GM10248 (cell line): ENCODE measurements around the gene AP4S1.

Experiments used
- CTCF ChIA-PET: fragments of 300-600 bp; sonication (Branson Sonifier 250); formaldehyde crosslinking; extraction: SDS; loops from one replicate; lab custom pipeline; 2021; ENCODE audit warnings: antibody characterized with exemption; lab: Yijun Ruan, JAX
- POLR2A ChIA-PET: fragments of 350-650 bp; sonication (Branson Sonifier 250); formaldehyde crosslinking; extraction: SDS; loops from one replicate; lab custom pipeline; 2020; ENCODE audit warnings: antibody characterized with exemption; lab: Yijun Ruan, JAX
- DNase-seq: peaks from one replicate; pipeline ENCODE4 v3.0.0; 2012; ENCODE audit errors: extremely low spot score
- CTCF ChIP-seq: IDR thresholded peaks from 2 replicates; pipeline ENCODE4 v1.5.1; 2012; ENCODE audit warnings: mild to moderate bottlenecking, low read depth; ENCODE audit errors: extremely low read depth, missing control alignments, control extremely low read depth

AP4S1 gene

GRCh38 chr14:31096255-31096654 is 70.8 kb downstream of the AP4S1 start:
- no peak for TF ChIP-seq CTCF
- no peak for DNase-seq
- ChIA-PET CTCF (interaction anchor here (1.3 kb wide), 1 partner anchor 20 kb away, joined by 3 read pairs; no protein-coding TSS in a partner anchor), POLR2A (no interaction called here)

GRCh38 chr14:31097081-31097480 is 71.6 kb downstream of the AP4S1 start:
- POLR2A ChIA-PET = no interaction called here

GRCh38 chr14:31106768-31107167 is 81.3 kb downstream of the AP4S1 start:
- no peak for DNase-seq
- CTCF ChIA-PET = interaction anchor here (0.8 to 1.1 kb wide), 3 partner anchors 13 to 219 kb away, joined by 3 read pairs; no protein-coding TSS in a partner anchor

More at GRCh38 chr14:31097081-31097480, 71.6 kb downstream of the AP4S1 start:
- DNase-seq = no peak
- no peak for TF ChIP-seq CTCF
- CTCF ChIA-PET = interaction anchor here (1.0 kb wide), 1 partner anchor 18 kb away, joined by 3 read pairs; no protein-coding TSS in a partner anchor

GRCh38 chr14:31109257-31109656 is 83.8 kb downstream of the AP4S1 start:
- CTCF ChIA-PET = interaction anchor here (1.0 to 1.4 kb wide), 2 partner anchors 17 to 70 kb away, joined by 3 read pairs; no protein-coding TSS in a partner anchor
- TF ChIP-seq CTCF = no peak
- POLR2A ChIA-PET = no interaction called here
- no peak for DNase-seq

More at GRCh38 chr14:31106768-31107167, 81.3 kb downstream of the AP4S1 start:
- TF ChIP-seq CTCF = no peak
- POLR2A ChIA-PET = no interaction called here

- CTCF ChIA-PET = interaction anchor here (0.9 to 1.2 kb wide), 2 partner anchors 10 to 13 kb away, joined by 4 read pairs; no protein-coding TSS in a partner anchor
- no peak for DNase-seq
- no peak for TF ChIP-seq CTCF
- POLR2A ChIA-PET = no interaction called here
These were observed 85.4 kb downstream of the AP4S1 start for GRCh38 chr14:31110872-31111271.

- DNase-seq = no peak
- ChIA-PET POLR2A (no interaction called here), CTCF (no interaction called here)
- TF ChIP-seq CTCF = no peak
These were observed 88.3 kb downstream of the AP4S1 start for GRCh38 chr14:31113794-31114193.
